OCI-LY1 (cell line): ENCODE results near the gene RAF1.

Experiments used
- H2AFZ ChIP-seq: fragments of 200-600 bp; sonication (generic), shearing (Covaris generic); 2 replicates; pipeline ENCODE4 v1.6.0; 2014; ENCODE audit warnings: antibody characterized with exemption, mild to moderate bottlenecking, low read length
- H3F3A ChIP-seq: fragments of 200-600 bp; sonication (generic), shearing (Covaris generic); 2 replicates; pipeline ENCODE4 v1.6.0; 2014; ENCODE audit warnings: mild to moderate bottlenecking, antibody characterized with exemption, low read length, moderate library complexity; ENCODE audit not compliant: insufficient read depth
- H3K27ac ChIP-seq: fragments of 200-600 bp; sonication (generic); 2 replicates; pipeline ENCODE4 v1.5.1; 2014; ENCODE audit warnings: low read length, mixed run types, mild to moderate bottlenecking, low read depth; ENCODE audit not compliant: poor library complexity, severe bottlenecking
- H3K27me3 ChIP-seq: fragments of 200-600 bp; sonication (generic); 2 replicates; pipeline ENCODE4 v1.6.0; 2014; ENCODE audit warnings: antibody characterized with exemption, mild to moderate bottlenecking, low read length, moderate library complexity; ENCODE audit not compliant: insufficient read depth
- H3K36me3 ChIP-seq: fragments of 200-600 bp; sonication (generic); 2 replicates; pipeline ENCODE4 v1.6.1; 2014; ENCODE audit warnings: mild to moderate bottlenecking, antibody characterized with exemption, low read length, moderate library complexity, mixed read lengths; ENCODE audit not compliant: insufficient read depth
- H3K4me1 ChIP-seq: fragments of 200-600 bp; sonication (generic); 2 replicates; pipeline ENCODE4 v1.5.1; 2014; ENCODE audit warnings: mild to moderate bottlenecking, low read length, moderate library complexity; ENCODE audit not compliant: insufficient read depth, severe bottlenecking
- H3K4me2 ChIP-seq: fragments of 200-600 bp; sonication (generic), shearing (Covaris generic); 2 replicates; pipeline ENCODE4 v1.6.1; 2014; ENCODE audit warnings: low read length
- H3K4me3 ChIP-seq: fragments of 200-600 bp; sonication (generic); 2 replicates; pipeline ENCODE4 v1.5.1; 2014; ENCODE audit warnings: low read length, low read depth, mild to moderate bottlenecking, mixed read lengths; ENCODE audit not compliant: poor library complexity, severe bottlenecking
- H3K79me2 ChIP-seq: fragments of 200-600 bp; shearing (Covaris generic); 2 replicates; pipeline ENCODE4 v1.6.1; 2016; ENCODE audit warnings: mixed run types, low read length, mixed read lengths; ENCODE audit not compliant: insufficient read depth
- H3K9ac ChIP-seq: fragments of 200-600 bp; sonication (generic), shearing (Covaris generic); 2 replicates; pipeline ENCODE4 v1.6.1; 2014; ENCODE audit warnings: mild to moderate bottlenecking, low read length, mixed read lengths
- H3K9me2 ChIP-seq: fragments of 200-600 bp; sonication (generic), shearing (Covaris generic); 2 replicates; pipeline ENCODE4 v1.6.1; 2014; ENCODE audit warnings: low read depth, mild to moderate bottlenecking, low read length, mixed read lengths
- H3K9me3 ChIP-seq: fragments of 200-600 bp; shearing (Covaris generic); 2 replicates; pipeline ENCODE4 v1.6.1; 2014; ENCODE audit warnings: low read length, mixed read lengths
- H4K20me1 ChIP-seq: fragments of 200-600 bp; sonication (generic), shearing (Covaris generic); 2 replicates; pipeline ENCODE4 v1.6.0; 2016; ENCODE audit warnings: mild to moderate bottlenecking, low read length; ENCODE audit not compliant: insufficient read depth
- CTCF ChIP-seq: fragments of 200-600 bp; sonication (generic), shearing (Covaris generic); IDR thresholded peaks from 2 replicates; pipeline ENCODE4 v1.5.1; 2017; ENCODE audit warnings: mild to moderate bottlenecking, antibody characterized with exemption, low read length, moderate library complexity, mixed read lengths
- EZH2 ChIP-seq: fragments of 200-600 bp; sonication (generic), shearing (Covaris generic); IDR thresholded peaks from 2 replicates; pipeline ENCODE4 v1.8.0; 2017; ENCODE audit warnings: borderline replicate concordance, mixed run types, mild to moderate bottlenecking, antibody characterized with exemption, low read length, moderate library complexity, mixed read lengths

RAF1 gene

GRCh38 chr3:12624056-12624455, 39.9 kb downstream of the RAF1 start:
- Histone ChIP-seq H3K4me1 (peaks cover 21% of the 10 kb centered on the region), H3K4me3 (no peak overlapping the region), H3K9ac (no peak overlapping the region), H3K79me2 (peaks cover 95% of the 10 kb centered on the region), H4K20me1 (no peaks in the 10 kb centered on the region), H3K9me2 (no peaks in the 10 kb centered on the region), H3F3A (no peaks in the 10 kb centered on the region), H3K9me3 (no peaks in the 10 kb centered on the region), H2AFZ (no peak overlapping the region), H3K36me3 (no peaks in the 10 kb centered on the region), H3K4me2 (no peak overlapping the region), H3K27me3 (no peaks in the 10 kb centered on the region), H3K27ac (no peak overlapping the region)
- TF ChIP-seq EZH2 (no peak), CTCF (no peak)

GRCh38 chr3:12622335-12622734, 41.6 kb downstream of the RAF1 start:
- Histone ChIP-seq H3K4me1 (peaks cover 21% of the 10 kb centered on the region), H3K79me2 (peaks cover 82% of the 10 kb centered on the region)

GRCh38 chr3:12620729-12621128, 43.2 kb downstream of the RAF1 start:
- Histone ChIP-seq H3K9me2 (no peaks in the 10 kb centered on the region), H3K79me2 (peaks cover 66% of the 10 kb centered on the region), H2AFZ (no peak overlapping the region), H3F3A (no peaks in the 10 kb centered on the region), H4K20me1 (no peaks in the 10 kb centered on the region), H3K36me3 (peaks cover 28% of the 10 kb centered on the region), H3K4me2 (no peak overlapping the region), H3K27ac (no peak overlapping the region), H3K9me3 (no peaks in the 10 kb centered on the region), H3K4me1 (peaks cover 13% of the 10 kb centered on the region), H3K27me3 (no peaks in the 10 kb centered on the region), H3K9ac (no peak overlapping the region), H3K4me3 (no peak overlapping the region)
- TF ChIP-seq EZH2 (no peak), CTCF (no peak)

More at GRCh38 chr3:12622335-12622734, 41.6 kb downstream of the RAF1 start:
- Histone ChIP-seq H4K20me1 (no peaks in the 10 kb centered on the region), H3K27ac (no peak overlapping the region), H3F3A (no peaks in the 10 kb centered on the region), H3K9me3 (no peaks in the 10 kb centered on the region), H3K36me3 (peaks cover 13% of the 10 kb centered on the region), H3K27me3 (no peaks in the 10 kb centered on the region), H3K4me3 (no peak overlapping the region), H3K4me2 (no peak overlapping the region), H3K9me2 (no peaks in the 10 kb centered on the region), H3K9ac (no peak overlapping the region), H2AFZ (no peak overlapping the region)
- TF ChIP-seq CTCF (no peak), EZH2 (no peak)
